CD14-positive monocyte (primary cell): ENCODE measurements around the gene OLFM1. TPM values are rescaled to one million over a fixed set of nuclear protein-coding genes. Genes with fewer than 3 reads are reported as not detected.

ENCODE experiments used
- DNase-seq, 3 donors: peaks; one replicate each; pipeline ENCODE4 v3.0.0-alpha.2; 2011 to 2022
- H2AFZ ChIP-seq: 2 replicates; pipeline ENCODE4 v1.6.0; 2012; ENCODE audit warnings: mild to moderate bottlenecking, low read depth, low read length, inconsistent platforms; ENCODE audit not compliant: insufficient read depth, poor library complexity, severe bottlenecking
- H3K27ac ChIP-seq, 2 donors: 1 replicate in 1 of 2; 2 replicates in 1 of 2; pipeline ENCODE4 v1.5.1; 2012 to 2013; ENCODE audit warnings: low read length in 2 of 2, control low read depth in 1 of 2, inconsistent platforms in 1 of 2, low read depth in 1 of 2, mild to moderate bottlenecking in 1 of 2
- H3K27me3 ChIP-seq, 2 donors: one replicate each; pipeline versions ENCODE4 v1.6.0 to v1.6.1; 2011 to 2013; ENCODE audit warnings: low read length in 2 of 2; ENCODE audit not compliant: control insufficient read depth in 2 of 2, insufficient read depth in 2 of 2
- H3K36me3 ChIP-seq, 2 donors: replicated peaks in 1 of 2; 1 replicate in 1 of 2; 2 replicates in 1 of 2; pipeline versions ENCODE4 v1.5.1 to v1.6.1; 2012 to 2013; ENCODE audit warnings: low read length in 2 of 2, control low read depth in 1 of 2, inconsistent platforms in 1 of 2, mild to moderate bottlenecking in 1 of 2; ENCODE audit not compliant: insufficient read depth in 2 of 2, control insufficient read depth in 1 of 2
- H3K4me1 ChIP-seq, 2 donors: 1 replicate in 1 of 2; 2 replicates in 1 of 2; pipeline versions ENCODE4 v1.5.1 to v1.6.1; 2012 to 2013; ENCODE audit warnings: low read length in 2 of 2, control low read depth in 1 of 2, inconsistent platforms in 1 of 2, mild to moderate bottlenecking in 1 of 2, moderate library complexity in 1 of 2; ENCODE audit not compliant: insufficient read depth in 2 of 2, control insufficient read depth in 1 of 2
- H3K4me2 ChIP-seq: replicated peaks from 2 replicates; pipeline ENCODE3; 2012; ENCODE audit warnings: low read length, moderate library complexity, mild to moderate bottlenecking; ENCODE audit not compliant: poor library complexity, severe bottlenecking; ENCODE audit errors: extremely low read depth
- H3K4me3 ChIP-seq, 3 experiments: fragments of 200-600 bp in 1 of 3; sonication (generic) in 1 of 3; replicated peaks in 1 of 3; 1 replicate in 2 of 3; 2 replicates in 1 of 3; pipeline ENCODE4 v1.5.1; 2011 to 2013; ENCODE audit warnings: low read length in 3 of 3, mild to moderate bottlenecking in 3 of 3, control low read depth in 2 of 3, low read depth in 2 of 3, inconsistent platforms in 1 of 3, moderate library complexity in 1 of 3
- H3K79me2 ChIP-seq: 2 replicates; pipeline ENCODE4 v1.6.0; 2012; ENCODE audit warnings: mild to moderate bottlenecking, control low read depth, inconsistent platforms, low read length, moderate library complexity; ENCODE audit not compliant: insufficient read depth
- H3K9ac ChIP-seq: 2 replicates; pipeline ENCODE4 v1.6.0; 2017; ENCODE audit warnings: low read length, mild to moderate bottlenecking; ENCODE audit not compliant: insufficient read depth, poor library complexity, severe bottlenecking
- H3K9me3 ChIP-seq, 2 donors: replicated peaks in 1 of 2; 1 replicate in 1 of 2; 2 replicates in 1 of 2; pipeline versions ENCODE4 v1.5.1 to v1.6.1; 2012 to 2013; ENCODE audit warnings: low read length in 2 of 2, control low read depth in 1 of 2; ENCODE audit not compliant: control insufficient read depth in 1 of 2, insufficient read depth in 1 of 2
- H4K20me1 ChIP-seq: 2 replicates; pipeline ENCODE4 v1.6.0; 2012; ENCODE audit warnings: mild to moderate bottlenecking, low read length, control low read depth, moderate library complexity; ENCODE audit not compliant: insufficient read depth
- H3K27ac Mint-ChIP-seq, 7 donors: one replicate each; pipeline ENCODE4 v1.8.0; 2020; ENCODE audit warnings: mild to moderate bottlenecking in 7 of 7, mixed read lengths in 7 of 7, moderate library complexity in 6 of 7, inconsistent platforms in 2 of 7
- H3K27me3 Mint-ChIP-seq, 3 donors: one replicate each; pipeline ENCODE4 v1.8.0; 2021 to 2022; ENCODE audit warnings: low read depth in 3 of 3, mild to moderate bottlenecking in 3 of 3, mixed read lengths in 3 of 3, moderate library complexity in 3 of 3, inconsistent platforms in 1 of 3
- H3K36me3 Mint-ChIP-seq, 2 donors: one replicate each; pipeline ENCODE4 v1.8.0; 2020; ENCODE audit warnings: mixed read lengths in 2 of 2, inconsistent platforms in 1 of 2, mild to moderate bottlenecking in 1 of 2
- H3K4me1 Mint-ChIP-seq: one replicate; pipeline ENCODE4 v1.8.0; 2020; ENCODE audit warnings: mild to moderate bottlenecking, mixed read lengths
- H3K4me3 Mint-ChIP-seq, 2 donors: one replicate each; pipeline ENCODE4 v1.8.0; 2020; ENCODE audit warnings: mild to moderate bottlenecking in 2 of 2, mixed read lengths in 2 of 2, moderate library complexity in 1 of 2
- H3K9me3 Mint-ChIP-seq, 7 donors: one replicate each; pipeline ENCODE4 v1.8.0; 2020 to 2022; ENCODE audit warnings: mixed read lengths in 7 of 7, mild to moderate bottlenecking in 6 of 7, moderate library complexity in 6 of 7, inconsistent platforms in 2 of 7
- CTCF ChIP-seq: fragments of 200-600 bp; IDR thresholded peaks from one replicate; pipeline ENCODE4 v1.8.0; 2022; ENCODE audit warnings: antibody characterized with exemption, mild to moderate bottlenecking
- WGBS: methylation state at CpG from one replicate; pipeline ENCODE4 v1.1.5; 2013; ENCODE audit warnings: missing lambda C conversion rate; ENCODE audit not compliant: insufficient coverage; 5-methylcytosine and 5-hydroxymethylcytosine counted together
- intact Hi-C, 2 donors: fragments of 100-400 bp; cut with micrococcal nuclease; formaldehyde crosslinking; loops; one replicate each; pipeline versions ENCODE4 v1.15.0 to v1.15.1; 2023
- polyA plus RNA-seq, 3 donors: library from polyadenylated mRNA; depleted of rRNA in 1 of 3; unstranded in 2 of 3; stranded (reverse) in 1 of 3; fragments of 300-500 nt in 2 of 3; fragments of >200 nt in 1 of 3; fragmentation: Illumina TruSeq in 2 of 3; gene quantifications; 1 replicate in 2 of 3; 2 replicates in 1 of 3; pipeline ENCODE4 v1.2.3, GENCODE V29; 2012 to 2021

The OLFM1 gene
- polyA plus RNA-seq, 3 donors: 7.6 to 10.9 (median 9.4) TPM

- intact Hi-C loops: no loop called here
- no peaks in the 10 kb centered on the region for H3K36me3 ChIP-seq
- H3K9me3 ChIP-seq: peaks cover 0 to 12% of the 10 kb centered on the region in 2 donors
- H3K4me1 ChIP-seq: no peaks in the 10 kb centered on the region
- Mint-ChIP-seq H3K4me3 (no peak overlapping the region), H3K36me3 (no peaks in the 10 kb centered on the region), H3K27me3 (peaks cover 0 to 14% (median 9%) of the 10 kb centered on the region in 3 donors), H3K9me3 (peaks cover 0 to 15% (median 9%) of the 10 kb centered on the region in 7 donors), H3K4me1 (no peaks in the 10 kb centered on the region), H3K27ac (no peak overlapping the region)
- no peak overlapping the region for H3K9ac ChIP-seq
- H3K79me2 ChIP-seq: no peaks in the 10 kb centered on the region
- H3K27me3 ChIP-seq: no peaks in the 10 kb centered on the region
- no CpG with 5 or more reads among the region's 2 CpGs for WGBS
- TF ChIP-seq CTCF: no peak
- H4K20me1 ChIP-seq: no peaks in the 10 kb centered on the region
- H2AFZ ChIP-seq: no peak overlapping the region
- no peak overlapping the region for H3K4me2 ChIP-seq
- no peak for DNase-seq
- H3K27ac ChIP-seq: no peak overlapping the region
- H3K4me3 ChIP-seq: no peak overlapping the region
Measured at GRCh38 chr9:135139366-135139959, 52.0 kb downstream of the OLFM1 start.

- Histone ChIP-seq H4K20me1 (no peaks in the 10 kb centered on the region), H3K4me3 (no peak overlapping the region), H3K4me1 (no peaks in the 10 kb centered on the region), H3K27ac (no peak overlapping the region), H3K9me3 (peaks cover 0 to 12% of the 10 kb centered on the region in 2 donors), H2AFZ (no peak overlapping the region), H3K79me2 (no peaks in the 10 kb centered on the region), H3K27me3 (no peaks in the 10 kb centered on the region), H3K36me3 (no peaks in the 10 kb centered on the region), H3K4me2 (no peak overlapping the region), H3K9ac (no peak overlapping the region)
- TF ChIP-seq CTCF: peak; percentile 13
- Mint-ChIP-seq H3K27ac (no peak overlapping the region), H3K9me3 (peaks cover 0 to 10% (median 3%) of the 10 kb centered on the region in 7 donors), H3K36me3 (no peaks in the 10 kb centered on the region), H3K27me3 (peaks cover 0 to 15% (median 9%) of the 10 kb centered on the region in 3 donors), H3K4me3 (no peak overlapping the region), H3K4me1 (no peaks in the 10 kb centered on the region)
- DNase-seq: no peak
- 97% methylated on average over 2 of the region's 2 CpGs for whole genome bisulfite sequencing
- intact Hi-C loops: no loop called here
Measured at GRCh38 chr9:135141183-135141774, 53.8 kb downstream of the OLFM1 start.
